Superior temporal gyrus (tissue), 1 donor: ENCODE results near the gene HDAC9.

ENCODE experiments used
- DNase-seq: peaks from one replicate; pipeline ENCODE4 v3.0.0-alpha.2; 2016; ENCODE audit errors: extremely low spot score

The HDAC9 gene

DNA sequence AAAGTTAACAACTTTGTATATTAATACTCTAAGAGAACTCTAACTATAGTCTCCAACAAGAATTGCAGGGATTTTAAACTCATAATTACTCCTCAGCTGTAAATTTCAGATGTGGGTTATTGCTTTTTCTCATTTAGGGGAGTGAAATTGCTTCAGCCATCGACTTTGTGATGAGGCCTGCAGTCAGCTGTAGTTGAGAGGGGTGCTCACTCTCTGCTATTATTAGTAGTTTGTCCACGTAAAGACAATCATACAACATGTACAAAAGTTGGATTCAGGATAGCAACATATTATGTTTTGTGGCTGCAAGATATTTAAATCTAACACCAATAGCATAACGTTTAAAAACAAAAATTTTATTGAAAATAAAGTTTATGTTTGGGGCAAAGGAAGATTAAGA, 28.7 kb downstream of the HDAC9 start:
- no peak for DNase-seq

DNA sequence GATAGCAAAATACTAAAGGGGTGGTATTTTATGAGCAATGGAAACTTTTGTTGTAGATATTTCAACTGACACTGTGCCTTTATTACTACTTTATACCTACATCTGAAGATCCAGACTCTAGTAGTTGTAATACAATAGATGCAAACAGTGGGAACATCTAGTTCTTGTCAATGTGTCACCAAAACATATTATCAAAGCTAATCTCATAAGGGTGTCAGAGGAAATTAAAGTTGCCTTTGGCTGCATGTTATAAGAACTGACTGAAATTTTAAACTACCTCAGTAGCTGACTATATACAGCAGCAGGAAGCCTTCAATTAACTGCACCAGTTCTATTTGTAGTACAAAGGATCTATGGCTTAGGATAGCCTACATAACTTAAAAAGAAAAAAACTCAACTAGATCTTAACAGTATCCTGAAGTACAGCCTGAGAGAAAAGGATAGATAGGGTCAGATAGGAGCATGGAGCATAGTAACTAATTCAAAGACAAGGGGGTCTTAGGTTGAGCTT, 30.9 kb downstream of the HDAC9 start:
- no peak for DNase-seq

DNA sequence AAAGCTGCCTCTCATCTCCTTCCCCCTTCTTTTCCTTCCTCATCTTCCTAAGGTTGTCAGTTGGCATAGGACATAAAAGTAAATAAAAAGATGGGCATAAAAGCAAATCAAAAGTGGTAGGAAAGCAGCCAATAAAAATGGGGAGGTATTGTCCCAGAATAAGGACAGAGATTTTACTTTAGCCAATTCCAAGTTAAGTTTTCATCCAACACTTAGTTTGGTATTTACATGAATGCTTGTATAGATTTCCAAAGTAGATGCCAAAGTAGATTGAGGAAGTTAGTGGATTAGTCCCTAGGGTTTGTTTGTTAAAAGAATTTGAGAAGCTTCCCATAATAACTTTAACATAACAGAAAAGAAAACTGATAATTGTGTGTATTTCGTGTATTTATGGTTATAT, 33.7 kb downstream of the HDAC9 start:
- no peak for DNase-seq

DNA sequence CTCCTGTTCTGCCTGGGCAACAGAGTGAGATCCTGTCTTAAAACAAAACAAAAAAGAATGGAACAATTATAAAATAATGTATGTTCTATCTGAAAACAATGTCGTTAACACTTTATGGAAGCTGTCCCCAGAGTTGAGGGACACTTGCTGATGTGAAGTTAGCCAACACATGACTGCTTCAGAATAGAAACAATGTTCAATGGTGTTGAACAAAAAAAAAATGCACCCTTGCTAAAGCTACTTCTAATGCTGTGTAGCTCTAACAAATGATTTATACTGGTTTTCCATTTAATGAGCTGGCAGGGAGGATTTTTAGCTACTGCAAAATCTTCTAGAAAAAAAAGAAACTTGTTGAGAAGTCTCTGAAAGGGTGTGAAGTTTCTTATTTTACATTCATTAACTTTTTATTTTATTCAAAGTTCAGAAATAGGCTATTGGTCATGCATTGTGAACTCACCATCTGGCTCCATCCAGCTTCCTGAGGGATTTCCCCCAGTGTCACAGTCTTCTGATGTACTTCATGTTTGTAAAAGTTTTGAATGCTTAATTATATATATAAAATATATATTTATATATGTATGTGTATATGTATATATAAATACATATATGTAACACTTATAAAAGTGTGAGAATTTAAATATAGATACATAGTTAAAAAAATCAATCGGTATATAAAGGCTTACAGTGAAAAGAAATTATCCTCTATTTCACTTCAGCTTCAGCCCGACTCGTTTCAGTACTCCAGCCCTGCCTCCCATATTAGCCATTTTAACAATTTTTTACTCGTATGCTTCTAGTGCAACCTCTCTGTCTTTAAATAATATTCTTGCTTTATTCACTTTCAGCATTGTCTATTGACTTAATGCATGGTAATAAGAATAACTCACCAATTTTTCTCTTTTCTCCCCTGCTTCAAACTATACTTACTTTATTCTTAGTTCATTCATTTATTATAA, 35.0 kb downstream of the HDAC9 start:
- DNase-seq: no peak

DNA sequence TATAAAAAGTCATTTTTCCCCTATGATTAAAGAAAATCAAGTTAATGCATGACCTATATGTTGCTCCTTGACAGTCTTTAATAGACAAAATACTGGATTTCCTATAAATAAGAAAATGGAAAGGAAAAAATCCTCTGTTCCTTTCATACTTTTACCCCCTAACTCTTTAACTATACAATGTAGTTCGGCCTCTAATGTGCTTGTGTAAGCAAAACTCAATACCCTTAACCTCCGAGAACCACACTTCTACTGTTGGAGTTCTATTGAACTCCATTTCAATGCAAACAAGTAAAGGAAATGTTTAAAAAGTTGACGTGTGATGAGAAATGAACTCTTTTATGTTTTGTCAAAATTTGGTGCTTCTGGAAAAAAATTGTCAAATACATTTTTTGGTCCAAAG, 36.0 kb downstream of the HDAC9 start:
- DNase-seq: no peak

DNA sequence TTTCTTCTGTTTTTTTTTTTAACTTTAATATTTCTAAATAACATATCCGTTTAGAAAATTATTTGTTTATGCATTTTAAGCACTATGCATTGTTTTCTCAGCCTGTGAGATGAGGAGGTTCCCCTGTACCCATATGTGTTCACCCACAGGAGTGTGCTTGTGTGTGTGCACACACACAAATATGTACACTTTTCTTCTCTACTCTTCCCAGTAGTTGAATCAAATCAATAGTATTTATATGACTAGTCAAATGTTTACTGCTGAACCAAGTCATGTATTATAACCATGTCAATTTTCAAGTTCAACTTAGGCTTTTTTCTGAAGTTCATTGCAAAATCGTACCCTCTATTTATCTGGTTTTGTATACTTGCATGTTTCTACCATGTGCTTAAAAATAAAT, 37.3 kb downstream of the HDAC9 start:
- no peak for DNase-seq

DNA sequence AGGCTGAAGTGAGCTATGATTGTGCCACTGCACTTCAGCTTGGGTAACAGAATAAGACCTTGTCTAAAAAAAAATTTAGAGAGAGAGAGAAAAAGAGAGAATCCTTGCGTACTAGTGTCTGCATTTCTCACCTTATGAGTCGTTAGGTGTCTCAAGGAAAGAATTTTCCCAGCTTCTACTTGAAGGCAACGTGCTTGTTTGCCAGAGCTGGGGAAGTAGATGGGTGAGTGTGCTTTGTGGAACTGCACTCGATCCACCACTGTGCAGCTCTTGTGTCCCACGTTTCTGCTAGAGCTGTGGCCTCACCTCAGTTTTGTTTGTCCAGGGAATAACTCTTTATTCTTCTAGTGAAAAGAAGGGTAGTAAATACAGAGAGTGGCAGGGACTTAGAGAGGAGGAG, 38.9 kb downstream of the HDAC9 start:
- DNase-seq: no peak

DNA sequence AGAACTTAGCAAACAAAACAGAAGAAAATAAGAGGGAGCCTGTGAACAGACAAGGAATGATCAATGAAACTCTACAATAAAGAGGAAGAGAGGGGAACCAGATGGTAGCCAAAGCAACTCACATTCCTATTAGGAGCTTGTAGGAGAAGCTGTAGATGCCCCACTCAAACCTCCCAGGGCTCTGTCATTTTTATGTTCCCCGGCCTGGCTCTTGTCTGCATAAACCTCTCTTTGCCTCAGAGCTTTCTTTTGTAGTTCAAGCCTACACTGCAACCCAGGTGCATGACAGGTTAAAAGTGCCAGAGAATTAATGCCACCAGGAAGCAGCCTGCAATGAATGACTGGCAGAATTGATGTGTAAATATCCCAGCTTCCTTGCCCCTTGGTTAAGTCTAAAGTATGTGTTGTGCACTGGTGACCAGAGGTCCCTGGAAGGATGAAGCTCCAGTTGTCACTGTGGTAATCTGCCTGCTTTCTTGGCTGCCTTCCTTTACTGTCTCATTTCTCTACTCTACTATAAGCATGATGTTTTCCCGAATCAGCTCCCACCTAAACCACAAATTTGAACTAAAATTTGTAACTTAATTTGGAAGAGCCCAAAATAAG, 40.4 kb downstream of the HDAC9 start:
- DNase-seq: no peak

DNA sequence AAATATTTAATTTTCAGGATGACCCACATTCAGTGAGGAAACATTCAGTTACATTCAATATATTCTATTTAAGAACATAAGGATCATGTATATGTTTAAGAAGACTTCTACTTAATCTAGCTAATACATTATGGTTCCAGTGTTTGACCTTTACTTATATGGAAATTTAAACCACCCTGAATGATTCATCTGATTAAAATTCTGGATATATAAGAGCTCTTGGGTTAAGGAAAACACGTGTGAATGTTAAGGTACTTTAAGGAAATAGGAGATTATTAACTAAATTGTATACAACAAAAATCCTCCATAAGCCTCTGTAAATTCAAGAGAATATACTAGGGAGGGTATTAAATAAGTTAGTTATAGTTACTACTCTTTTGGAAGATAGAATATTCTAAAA, 40.9 kb downstream of the HDAC9 start:
- DNase-seq: no peak

DNA sequence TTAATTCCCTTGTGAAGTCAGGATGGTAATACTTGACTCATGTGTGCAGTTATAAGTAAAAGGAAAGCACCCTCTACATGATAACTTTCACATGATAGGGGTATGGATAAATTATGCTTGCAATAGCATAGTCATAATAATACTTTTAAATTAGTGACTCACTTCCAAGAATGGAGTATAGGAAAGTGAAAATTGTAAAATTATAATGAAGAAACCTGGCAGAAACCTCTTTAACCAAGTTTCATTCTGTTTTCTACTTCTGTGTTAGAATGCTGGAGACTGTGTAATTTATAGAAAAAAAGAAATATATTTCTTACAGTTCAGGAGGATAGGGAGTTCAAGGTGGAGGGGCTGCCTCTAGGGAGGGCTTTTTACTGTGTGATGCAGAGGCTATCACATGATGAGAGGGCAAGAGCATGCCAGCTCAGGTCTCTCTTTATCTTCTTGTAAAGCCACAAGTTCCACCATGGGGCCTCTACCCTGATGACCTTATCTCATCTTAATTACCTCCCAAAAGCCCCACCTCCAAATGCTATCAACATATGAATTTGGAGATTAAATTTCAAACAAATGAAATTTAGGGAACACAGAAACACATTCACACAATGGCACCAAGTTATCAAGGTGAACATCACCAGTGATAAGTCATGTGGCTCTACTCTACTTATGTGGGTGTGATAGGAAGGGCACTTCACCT, 43.2 kb downstream of the HDAC9 start:
- DNase-seq: no peak

DNA sequence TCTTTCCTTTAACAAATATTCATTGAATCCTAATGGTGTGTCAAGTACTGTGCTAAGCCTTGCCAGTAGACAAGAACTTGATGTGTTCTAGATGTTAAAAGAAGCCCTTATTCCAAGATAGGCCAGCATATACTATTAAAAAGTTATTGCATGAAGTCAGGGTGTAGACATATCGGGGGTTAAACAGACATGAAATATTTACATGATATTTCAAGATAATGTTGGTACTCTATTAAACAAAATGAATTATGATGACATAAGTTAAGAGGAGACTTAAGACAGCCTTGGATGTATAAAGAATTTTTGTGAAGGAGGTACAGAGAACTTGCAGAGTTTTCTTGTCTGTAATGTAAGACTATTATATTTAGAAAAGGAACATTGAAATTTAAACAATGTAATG, 44.8 kb downstream of the HDAC9 start:
- DNase-seq: no peak

DNA sequence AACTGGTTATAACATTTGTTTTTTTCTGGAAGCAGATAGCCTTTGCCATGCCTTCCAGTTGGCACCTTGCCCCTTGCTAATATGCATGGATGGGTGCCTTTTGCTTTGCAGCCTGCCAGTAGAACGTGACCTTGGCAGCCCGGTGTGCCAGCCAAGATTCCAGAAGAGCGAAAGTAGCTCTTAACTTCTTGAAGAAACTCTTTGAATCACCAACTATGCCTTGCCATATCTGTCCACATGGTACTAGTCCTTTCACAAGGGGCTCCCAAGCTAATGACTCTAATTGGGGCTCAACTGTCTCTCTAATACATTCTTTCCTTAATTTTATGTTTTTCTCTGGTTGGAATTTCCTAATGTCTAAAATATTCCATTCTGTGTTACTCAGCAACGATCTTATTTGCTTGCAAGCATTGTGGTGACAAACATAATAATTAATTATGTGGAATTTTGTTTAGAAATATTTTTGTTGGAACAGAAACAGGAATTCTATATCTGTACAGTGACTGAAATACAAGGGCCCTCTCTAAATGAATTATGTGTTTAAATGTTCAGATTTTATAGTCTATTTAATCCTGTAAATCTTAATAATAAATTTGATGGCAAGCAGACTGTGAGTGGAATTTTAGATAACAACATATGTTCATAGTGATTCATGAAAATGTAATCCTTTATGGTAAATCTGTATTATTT, 45.8 kb downstream of the HDAC9 start:
- no peak for DNase-seq

DNA sequence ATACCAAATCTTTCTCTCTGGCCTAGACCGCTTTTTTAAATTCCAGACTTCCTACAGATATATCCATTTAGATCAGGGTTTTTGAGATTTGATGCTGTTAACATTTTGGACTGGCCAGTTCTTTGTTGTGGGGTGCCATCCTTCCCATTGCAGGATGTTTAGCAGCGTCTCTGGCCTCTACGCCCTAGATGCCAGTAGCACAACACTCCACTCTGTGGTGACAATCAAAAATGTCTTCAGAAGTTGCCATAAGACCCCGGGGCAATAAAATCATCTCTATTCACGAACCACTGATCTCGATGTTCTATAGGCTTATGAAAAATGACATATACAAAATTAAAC, 46.3 kb downstream of the HDAC9 start:
- no peak for DNase-seq

DNA sequence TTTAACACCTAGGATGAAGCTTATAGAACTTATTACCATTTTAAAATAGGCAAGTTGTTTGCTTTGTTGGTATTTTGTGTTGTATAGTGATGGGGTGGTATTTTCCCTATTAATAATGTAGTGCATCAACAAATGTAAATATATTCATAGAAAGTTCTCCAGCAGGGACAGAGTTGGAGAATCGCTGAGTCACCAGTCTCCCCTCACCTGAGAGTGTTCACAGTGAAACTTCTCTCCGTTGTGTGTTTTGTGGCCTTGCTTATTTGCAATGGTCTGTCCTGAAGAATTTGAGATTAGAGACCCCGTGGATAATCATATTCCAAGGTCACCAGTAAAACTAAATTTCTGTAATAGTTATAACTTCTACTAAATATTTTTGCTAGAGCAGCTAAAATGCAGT, 51.0 kb downstream of the HDAC9 start:
- no peak for DNase-seq

DNA sequence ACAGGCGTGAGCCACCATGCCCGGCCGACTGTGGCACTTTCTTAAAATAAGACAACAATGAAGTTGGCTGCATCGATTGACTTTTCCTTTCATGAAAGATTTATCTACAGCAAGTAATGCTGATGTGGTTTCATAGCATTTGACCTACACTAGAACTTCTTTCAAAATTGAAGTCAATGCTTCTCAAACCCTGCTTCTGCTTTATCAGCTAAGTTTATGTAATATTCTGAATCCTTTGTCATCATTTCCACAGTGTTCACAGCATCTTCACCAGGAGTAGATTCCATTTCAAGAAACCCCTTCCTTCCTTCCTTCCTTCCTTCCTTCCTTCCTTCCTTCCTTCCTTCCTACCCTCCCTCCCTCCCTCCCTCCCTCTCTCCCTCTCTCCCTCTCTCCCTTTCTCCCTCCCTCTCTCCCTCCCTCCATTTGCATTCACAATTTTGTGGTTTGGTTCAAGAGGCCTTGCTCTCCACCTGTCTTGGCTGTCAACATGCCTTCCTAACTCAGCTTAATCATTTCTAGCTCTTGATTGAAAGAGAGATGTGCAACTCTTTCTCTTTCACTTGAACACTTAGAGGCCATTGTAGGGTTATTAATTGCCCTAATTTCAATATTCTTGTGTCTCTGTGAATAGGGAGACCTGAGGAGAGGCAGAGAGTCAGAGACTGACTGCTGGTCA, 52.1 kb downstream of the HDAC9 start:
- no peak for DNase-seq

DNA sequence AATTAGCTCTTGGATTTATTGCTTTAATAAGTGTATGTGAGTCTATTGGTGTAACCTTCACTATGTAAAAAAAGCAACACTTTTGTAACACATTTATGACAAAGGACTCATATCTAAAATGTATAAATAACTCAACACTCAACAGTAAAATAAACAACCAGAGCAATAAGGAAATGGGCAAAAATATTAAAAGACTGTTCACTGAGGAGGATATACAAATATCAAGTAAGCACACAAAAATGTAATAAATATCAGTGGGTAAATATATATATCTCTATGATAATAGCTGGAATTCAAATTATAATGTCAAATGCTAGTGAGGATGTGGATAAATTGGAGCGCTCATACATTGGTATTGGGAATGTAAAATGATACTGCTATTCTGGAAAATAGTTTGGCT, 53.0 kb downstream of the HDAC9 start:
- DNase-seq: no peak

DNA sequence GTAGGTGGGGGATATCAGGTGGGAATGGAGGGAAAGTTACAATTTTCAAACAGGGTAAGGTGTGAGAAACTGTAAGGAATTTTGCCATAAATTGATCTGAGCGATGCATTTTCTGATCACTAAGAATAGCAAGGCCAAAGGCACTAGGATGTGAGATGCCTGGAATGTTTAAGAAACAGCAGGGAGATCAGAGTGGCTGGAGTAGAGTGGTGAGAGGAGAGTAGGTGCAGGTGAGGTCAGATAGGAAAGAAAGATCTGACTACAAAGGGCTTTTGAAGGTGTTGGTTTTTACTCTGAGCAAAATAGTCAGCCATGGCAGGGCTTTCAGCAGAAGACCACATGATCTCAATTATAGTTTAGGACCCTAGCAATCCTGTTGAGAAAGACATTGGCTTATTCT, 55.0 kb downstream of the HDAC9 start:
- no peak for DNase-seq

DNA sequence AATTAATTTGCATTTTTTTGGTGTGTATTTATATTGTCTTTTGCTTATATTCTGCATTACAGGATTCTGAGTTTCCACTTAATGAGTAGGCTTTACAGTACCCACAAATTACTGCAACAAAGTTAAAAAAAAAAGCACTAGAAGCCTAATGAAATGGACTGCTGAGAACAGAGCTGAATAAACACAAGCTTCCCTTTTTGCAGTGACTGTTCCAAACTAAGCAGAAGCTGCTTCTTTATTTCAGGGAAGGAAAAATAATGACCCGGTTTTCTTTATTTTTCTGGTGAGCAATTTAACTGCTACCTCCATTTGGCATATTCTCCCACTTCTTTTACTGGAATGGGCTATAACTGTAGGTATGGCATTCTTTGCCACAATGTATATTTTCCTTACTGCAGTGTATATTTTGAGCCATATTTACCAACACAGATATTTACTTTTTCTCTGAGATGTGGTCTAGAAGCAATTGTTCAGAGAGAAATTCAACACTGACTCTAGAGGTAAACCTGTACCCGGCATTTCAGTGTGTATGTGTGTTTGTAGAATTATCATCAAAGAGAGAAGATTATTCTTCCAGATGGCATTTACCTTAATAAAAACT, 56.9 kb downstream of the HDAC9 start:
- no peak for DNase-seq

DNA sequence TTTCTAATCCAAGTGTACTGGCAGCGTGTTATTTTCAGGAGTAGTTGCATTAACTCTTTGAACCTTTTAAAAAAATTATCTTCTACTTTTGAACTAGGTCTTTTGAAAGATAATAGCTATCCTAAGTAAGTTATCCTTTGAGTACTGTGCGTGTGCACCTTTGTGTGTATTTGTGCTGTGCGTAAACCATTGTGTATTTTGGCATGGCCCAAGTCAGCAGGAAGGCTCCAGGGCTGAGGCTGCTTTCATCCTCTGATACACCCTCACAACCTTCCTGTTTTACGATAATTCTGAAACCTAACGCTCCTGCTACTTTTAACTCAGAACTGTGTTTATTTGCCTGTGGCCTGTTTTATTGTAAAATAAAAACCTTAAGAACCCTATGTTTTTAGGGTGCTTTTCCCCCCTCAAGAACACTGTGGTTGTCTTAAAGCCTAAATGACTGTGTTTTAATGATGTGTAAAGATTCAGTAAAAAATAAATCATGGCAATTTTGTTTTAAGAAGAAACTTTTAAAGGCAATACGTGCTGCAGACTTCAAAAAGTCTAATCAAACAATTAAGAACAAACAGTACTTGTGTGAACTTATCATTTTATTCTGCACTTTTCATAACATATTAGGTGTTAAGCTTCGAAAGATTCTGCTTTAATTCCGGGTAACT, 57.5 kb downstream of the HDAC9 start:
- DNase-seq: no peak

DNA sequence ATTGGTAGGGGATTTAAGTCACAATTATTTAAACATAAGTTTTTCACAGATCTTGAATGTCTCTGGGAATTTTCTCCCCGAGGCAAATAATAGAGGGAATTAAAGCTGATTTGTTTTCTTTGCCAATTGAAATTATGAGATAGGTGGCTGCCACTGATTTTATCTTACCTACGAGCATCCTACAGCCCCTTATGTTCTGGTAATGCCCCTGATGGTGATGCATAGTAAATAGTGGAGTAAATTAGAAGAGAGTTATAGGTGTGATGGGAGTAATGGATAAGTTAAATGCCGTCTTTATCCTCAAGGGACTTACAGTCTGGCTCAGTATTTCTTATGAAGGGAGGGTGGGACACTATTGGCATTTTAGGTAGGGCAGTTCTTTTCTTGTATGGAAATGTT, 58.1 kb downstream of the HDAC9 start:
- no peak for DNase-seq

DNA sequence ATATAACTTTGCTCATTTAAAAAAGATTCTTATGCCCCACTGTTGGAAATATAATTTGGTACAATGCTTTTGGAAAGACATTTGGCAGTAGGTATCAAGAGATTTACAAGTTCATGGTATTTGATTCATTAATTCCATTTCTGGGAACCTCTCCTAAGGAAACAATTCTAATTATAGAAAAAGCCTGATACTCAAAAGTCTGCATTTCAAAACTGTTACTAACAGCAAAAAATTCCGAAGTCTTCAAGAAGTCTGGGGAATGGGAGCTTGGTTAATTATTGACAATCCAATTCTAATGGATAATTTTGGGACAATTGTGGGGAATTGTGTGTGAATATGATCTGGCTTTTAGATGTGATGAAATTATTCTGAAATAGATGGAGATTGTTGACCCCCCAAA, 59.6 kb downstream of the HDAC9 start:
- DNase-seq: no peak
